ENCODE data around the gene PPP2R5D. TPM values are rescaled to one million over a fixed set of nuclear protein-coding genes. Genes with fewer than 3 reads are reported as not detected.

The PPP2R5D gene
- total RNA-seq, 1 donor from 2014 or later: 24.5 TPM

- no peak overlapping the region for H3K27ac ChIP-seq
- no peaks in the 10 kb centered on the region for H3K9me3 ChIP-seq
- ATAC-seq: no peak
- no peak for DNase-seq
- H3K36me3 ChIP-seq: peaks cover 52% of the 10 kb centered on the region
- TF ChIP-seq CTCF (IDR thresholded peaks at IDR 0.05): no peak
- no peaks in the 10 kb centered on the region for H3K27me3 ChIP-seq (ENCODE audit: low read depth)
- intact Hi-C loops (cut with DNase I): no loop called here
- H3K4me1 ChIP-seq: no peaks in the 10 kb centered on the region
- no peak overlapping the region for H3K4me3 ChIP-seq
Observed at GRCh38 chr6:43005844-43006243, 21.5 kb downstream of the PPP2R5D start.

- Histone ChIP-seq H3K36me3 (peaks cover 56% of the 10 kb centered on the region), H3K9me3 (no peaks in the 10 kb centered on the region), H3K4me3 (no peak overlapping the region), H3K4me1 (no peaks in the 10 kb centered on the region), H3K27me3 (ENCODE audit: low read depth) (no peaks in the 10 kb centered on the region), H3K27ac (no peak overlapping the region)
- intact Hi-C loops (cut with DNase I): no loop called here
- ATAC-seq: no peak
- no peak for DNase-seq
- no peak for TF ChIP-seq CTCF (IDR thresholded peaks at IDR 0.05)
Observed at GRCh38 chr6:43006251-43006650, 21.9 kb downstream of the PPP2R5D start.

GRCh38 chr6:43007126-43007525 lies 22.8 kb downstream of the PPP2R5D start:
- DNase-seq (no peak), ATAC-seq (no peak)
- no peak for TF ChIP-seq CTCF (IDR thresholded peaks at IDR 0.05)
- Histone ChIP-seq H3K4me1 (no peaks in the 10 kb centered on the region), H3K9me3 (no peaks in the 10 kb centered on the region), H3K4me3 (no peak overlapping the region), H3K27me3 (ENCODE audit: low read depth) (no peaks in the 10 kb centered on the region), H3K27ac (no peak overlapping the region), H3K36me3 (peaks cover 64% of the 10 kb centered on the region)
- intact Hi-C loops (cut with DNase I): no loop called here

GRCh38 chr6:43009124-43009523 lies 24.8 kb downstream of the PPP2R5D start:
- peaks cover 11% of the 10 kb centered on the region for H3K4me1 ChIP-seq
- H3K9me3 ChIP-seq: no peaks in the 10 kb centered on the region
- intact Hi-C loops (cut with DNase I): no loop called here
- TF ChIP-seq CTCF (IDR thresholded peaks at IDR 0.05): no peak
- H3K4me3 ChIP-seq: no peak overlapping the region
- peaks cover 66% of the 10 kb centered on the region for H3K36me3 ChIP-seq
- no peaks in the 10 kb centered on the region for H3K27me3 ChIP-seq (ENCODE audit: low read depth)
- ATAC-seq (no peak), DNase-seq (no peak)
- H3K27ac ChIP-seq: no peak overlapping the region

- Histone ChIP-seq H3K36me3 (peaks cover 58% of the 10 kb centered on the region), H3K4me1 (peaks cover 28% of the 10 kb centered on the region), H3K27me3 (ENCODE audit: low read depth) (no peaks in the 10 kb centered on the region), H3K27ac (no peak overlapping the region), H3K9me3 (no peaks in the 10 kb centered on the region), H3K4me3 (no peak overlapping the region)
- ATAC-seq: no peak
- TF ChIP-seq CTCF (IDR thresholded peaks at IDR 0.05): no peak
- intact Hi-C loops (cut with DNase I): no loop called here
- DNase-seq: no peak
Observed at GRCh38 chr6:43011207-43011606, 26.8 kb downstream of the PPP2R5D start.

GRCh38 chr6:43012364-43012763 lies 28.0 kb downstream of the PPP2R5D start:
- no peak for ATAC-seq
- peaks cover 52% of the 10 kb centered on the region for H3K36me3 ChIP-seq

More at GRCh38 chr6:43012364-43012763, 28.0 kb downstream of the PPP2R5D start:
- TF ChIP-seq CTCF (IDR thresholded peaks at IDR 0.05): no peak
- H3K9me3 ChIP-seq: no peaks in the 10 kb centered on the region
- peak overlapping the region; percentile 69 for H3K4me3 ChIP-seq
- H3K4me1 ChIP-seq: peaks cover 39% of the 10 kb centered on the region
- intact Hi-C loops (cut with DNase I): no loop called here
- no peaks in the 10 kb centered on the region for H3K27me3 ChIP-seq (ENCODE audit: low read depth)
- DNase-seq: no peak
- no peak overlapping the region for H3K27ac ChIP-seq
